ENCODE measurements around the gene DNAH9. TPM values are rescaled to one million over a fixed set of nuclear protein-coding genes. Genes with fewer than 3 reads are reported as not detected.

DNAH9 gene
- total RNA-seq, 2 donors from 2014 or later = not detected

- Mint-ChIP-seq H3K27ac (no peak overlapping the region), H3K9me3 (peaks cover 3 to 5% of the 10 kb centered on the region in 2 donors), H3K36me3 (no peaks in the 10 kb centered on the region)
- DNase-seq (ENCODE audit: low spot score in 2 of 2) (no peak), ATAC-seq (no peak)
These were observed 41.6 kb downstream of the DNAH9 start for GRCh38 chr17:11639736-11640462.

GRCh38 chr17:11640463-11640814 lies 42.2 kb downstream of the DNAH9 start:
- ATAC-seq (no peak), DNase-seq (ENCODE audit: low spot score in 2 of 2) (no peak)
- no peak overlapping the region for H3K27ac Mint-ChIP-seq
- H3K9me3 Mint-ChIP-seq = peaks cover 3 to 5% of the 10 kb centered on the region in 2 donors
- H3K36me3 Mint-ChIP-seq = no peaks in the 10 kb centered on the region

GRCh38 chr17:11641521-11642275 lies 43.4 kb downstream of the DNAH9 start:
- Mint-ChIP-seq H3K9me3 (peaks cover 3 to 5% of the 10 kb centered on the region in 2 donors), H3K27ac (no peak overlapping the region), H3K36me3 (no peaks in the 10 kb centered on the region)
- no peak for DNase-seq (ENCODE audit: low spot score in 2 of 2)
- no peak for ATAC-seq

GRCh38 chr17:11642655-11643054 lies 44.4 kb downstream of the DNAH9 start:
- H3K36me3 Mint-ChIP-seq = no peaks in the 10 kb centered on the region
- no peak for DNase-seq (ENCODE audit: low spot score in 2 of 2)
- no peak overlapping the region for H3K27ac Mint-ChIP-seq
- peaks cover 3 to 5% of the 10 kb centered on the region in 2 donors for H3K9me3 Mint-ChIP-seq
- ATAC-seq = no peak

GRCh38 chr17:11643851-11644250 lies 45.6 kb downstream of the DNAH9 start:
- Mint-ChIP-seq H3K9me3 (peaks cover 2 to 4% of the 10 kb centered on the region in 2 donors), H3K36me3 (no peaks in the 10 kb centered on the region), H3K27ac (no peak overlapping the region)
- ATAC-seq (peak in 1 of 2 donors; percentile 20), DNase-seq (ENCODE audit: low spot score in 2 of 2) (no peak)

GRCh38 chr17:11644265-11645212 lies 46.3 kb downstream of the DNAH9 start:
- ATAC-seq = peak in 1 of 2 donors; percentile 60
- Mint-ChIP-seq H3K9me3 (no peaks in the 10 kb centered on the region), H3K36me3 (no peaks in the 10 kb centered on the region), H3K27ac (no peak overlapping the region)
- DNase-seq (ENCODE audit: low spot score in 2 of 2) = peak in 1 of 2 donors; percentile 27

- H3K9me3 Mint-ChIP-seq = no peaks in the 10 kb centered on the region
- no peak overlapping the region for H3K27ac Mint-ChIP-seq
- no peaks in the 10 kb centered on the region for H3K36me3 Mint-ChIP-seq
- ATAC-seq = no peak
- no peak for DNase-seq (ENCODE audit: low spot score in 2 of 2)
These were observed 47.2 kb downstream of the DNAH9 start for GRCh38 chr17:11645426-11645825.

GRCh38 chr17:11651089-11651488 lies 52.8 kb downstream of the DNAH9 start:
- DNase-seq (ENCODE audit: low spot score in 2 of 2) = no peak
- ATAC-seq = no peak
- peaks cover 4 to 8% of the 10 kb centered on the region in 2 donors for H3K9me3 Mint-ChIP-seq

GRCh38 chr17:11668618-11669017 lies 70.3 kb downstream of the DNAH9 start:
- Mint-ChIP-seq H3K27ac (no peak overlapping the region), H3K9me3 (peaks cover 8 to 15% of the 10 kb centered on the region in 2 donors), H3K36me3 (no peaks in the 10 kb centered on the region)
- DNase-seq (ENCODE audit: low spot score in 2 of 2) (no peak), ATAC-seq (no peak)

More at GRCh38 chr17:11651089-11651488, 52.8 kb downstream of the DNAH9 start:
- no peaks in the 10 kb centered on the region for H3K36me3 Mint-ChIP-seq
- no peak overlapping the region for H3K27ac Mint-ChIP-seq

GRCh38 chr17:11671126-11671525 lies 72.9 kb downstream of the DNAH9 start:
- no peak for DNase-seq (ENCODE audit: low spot score in 2 of 2)
- Mint-ChIP-seq H3K36me3 (no peaks in the 10 kb centered on the region), H3K9me3 (peaks cover 4 to 10% of the 10 kb centered on the region in 2 donors), H3K27ac (no peak overlapping the region)
- ATAC-seq = no peak

- peaks cover 16 to 20% of the 10 kb centered on the region in 2 donors for H3K9me3 Mint-ChIP-seq
- no peak overlapping the region for H3K27ac Mint-ChIP-seq
- ATAC-seq (no peak), DNase-seq (ENCODE audit: low spot score in 2 of 2) (no peak)
- peaks cover 0 to 7% of the 10 kb centered on the region in 2 donors for H3K36me3 Mint-ChIP-seq
These were observed 84.4 kb downstream of the DNAH9 start for GRCh38 chr17:11682646-11683045.

- Mint-ChIP-seq H3K36me3 (no peaks in the 10 kb centered on the region), H3K27ac (no peak overlapping the region), H3K9me3 (no peaks in the 10 kb centered on the region)
- DNase-seq (ENCODE audit: low spot score in 2 of 2) = no peak
- ATAC-seq = no peak
These were observed 92.4 kb downstream of the DNAH9 start for GRCh38 chr17:11690681-11691080.

- Mint-ChIP-seq H3K27ac (no peak overlapping the region), H3K36me3 (no peaks in the 10 kb centered on the region), H3K9me3 (peaks cover 0 to 3% of the 10 kb centered on the region in 2 donors)
- DNase-seq (ENCODE audit: low spot score in 2 of 2) (no peak), ATAC-seq (no peak)
These were observed 94.4 kb downstream of the DNAH9 start for GRCh38 chr17:11692688-11693087.

- no peak overlapping the region for H3K27ac Mint-ChIP-seq
- ATAC-seq (no peak), DNase-seq (ENCODE audit: low spot score in 2 of 2) (no peak)
- peaks cover 0 to 4% of the 10 kb centered on the region in 2 donors for H3K9me3 Mint-ChIP-seq
- no peaks in the 10 kb centered on the region for H3K36me3 Mint-ChIP-seq
These were observed 95.0 kb downstream of the DNAH9 start for GRCh38 chr17:11693284-11693683.

GRCh38 chr17:11700668-11701067 lies 102.4 kb downstream of the DNAH9 start:
- H3K36me3 Mint-ChIP-seq = no peaks in the 10 kb centered on the region

GRCh38 chr17:11701911-11702310 lies 103.6 kb downstream of the DNAH9 start:
- Mint-ChIP-seq H3K36me3 (no peaks in the 10 kb centered on the region), H3K27ac (no peak overlapping the region), H3K9me3 (peaks cover 10 to 12% of the 10 kb centered on the region in 2 donors)
- DNase-seq (ENCODE audit: low spot score in 2 of 2) (no peak), ATAC-seq (no peak)

More at GRCh38 chr17:11700668-11701067, 102.4 kb downstream of the DNAH9 start:
- no peak for ATAC-seq
- Mint-ChIP-seq H3K9me3 (peaks cover 10 to 12% of the 10 kb centered on the region in 2 donors), H3K27ac (no peak overlapping the region)
- no peak for DNase-seq (ENCODE audit: low spot score in 2 of 2)

GRCh38 chr17:11704041-11704440 lies 105.8 kb downstream of the DNAH9 start:
- DNase-seq (ENCODE audit: low spot score in 2 of 2) = no peak
- no peak for ATAC-seq
- no peaks in the 10 kb centered on the region for H3K36me3 Mint-ChIP-seq
- peaks cover 9 to 10% of the 10 kb centered on the region in 2 donors for H3K9me3 Mint-ChIP-seq
- no peak overlapping the region for H3K27ac Mint-ChIP-seq
